H1 (cell line): ENCODE measurements around the gene DVL1.

ENCODE experiments used
- CTCF ChIP-seq, 3 experiments: IDR thresholded peaks; 1 replicate in 2 of 3; 2 replicates in 1 of 3; pipeline versions ENCODE4 v1.5.1 to v1.6.1; 2011; ENCODE audit warnings: low read length in 3 of 3, mild to moderate bottlenecking in 3 of 3, inconsistent platforms in 2 of 3, low read depth in 1 of 3, moderate library complexity in 1 of 3; ENCODE audit not compliant: insufficient read depth in 1 of 3; ENCODE audit errors: control extremely low read depth in 1 of 3
- GABPA ChIP-seq: IDR thresholded peaks from 2 replicates; pipeline ENCODE4 v1.6.1; 2011; ENCODE audit warnings: mild to moderate bottlenecking, low read length, moderate library complexity, borderline replicate concordance; ENCODE audit not compliant: insufficient read depth

- TF ChIP-seq CTCF (IDR thresholded peaks at IDR 0.05; ENCODE audit: control extremely low read depth in 1 of 3, insufficient read depth in 1 of 3, low read depth in 1 of 3, low read length in 3 of 3), result no peak
- TF ChIP-seq GABPA, result no peak
Observed at GRCh38 chr1:1331068-1331965, 17.9 kb downstream of the DVL1 start, which contains the start of gene TAS1R3.
